ENCODE measurements around the gene NPPA.

The NPPA gene

DNA sequence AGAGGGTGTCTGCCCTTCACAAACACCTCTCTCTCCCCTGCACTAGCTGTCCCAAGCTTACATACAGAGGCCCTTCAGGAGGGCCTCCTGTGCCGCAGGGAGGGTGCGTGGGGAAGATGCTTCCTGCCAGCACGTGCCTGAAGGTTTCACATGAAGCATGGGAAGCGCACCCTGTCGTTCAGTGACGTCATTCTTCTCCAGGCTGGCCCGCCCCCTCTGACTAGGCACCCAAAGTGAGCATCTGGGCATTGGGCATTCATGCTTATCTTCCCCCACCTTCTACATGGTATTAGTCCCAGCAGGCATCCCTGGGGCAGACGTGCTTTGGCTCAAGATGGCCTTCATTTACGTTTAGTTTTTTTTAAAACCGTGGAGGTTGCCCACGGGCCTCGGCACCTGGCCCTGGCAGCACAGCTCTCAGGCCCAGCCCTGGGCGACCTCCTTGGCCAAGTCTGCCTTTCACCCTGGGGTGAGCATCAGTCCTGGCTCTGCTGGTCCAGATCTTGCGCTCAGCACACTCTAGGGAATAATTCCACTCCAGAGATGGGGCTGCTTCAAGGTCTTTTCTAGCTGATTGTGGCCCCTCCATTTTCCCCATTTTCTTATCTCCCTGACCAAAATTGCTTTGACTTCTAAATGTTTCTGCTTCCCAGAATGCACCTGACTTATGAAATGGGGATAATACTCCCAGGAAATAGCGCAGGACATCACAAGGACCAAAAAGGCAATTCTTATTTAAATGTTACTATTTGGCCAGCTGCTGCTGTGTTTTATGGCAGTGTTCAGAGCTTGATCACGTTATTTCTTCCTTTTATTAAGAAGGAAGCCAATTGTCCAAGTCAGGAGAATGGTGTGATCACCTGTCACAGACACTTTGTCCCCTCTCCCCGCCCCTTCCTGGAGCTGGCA is 6.1 kb downstream of the NPPA start:
- H3K4me3 ChIP-seq (ENCODE audit: low read depth, low read length) = no peak overlapping the region
- TF ChIP-seq, protein P1, sequence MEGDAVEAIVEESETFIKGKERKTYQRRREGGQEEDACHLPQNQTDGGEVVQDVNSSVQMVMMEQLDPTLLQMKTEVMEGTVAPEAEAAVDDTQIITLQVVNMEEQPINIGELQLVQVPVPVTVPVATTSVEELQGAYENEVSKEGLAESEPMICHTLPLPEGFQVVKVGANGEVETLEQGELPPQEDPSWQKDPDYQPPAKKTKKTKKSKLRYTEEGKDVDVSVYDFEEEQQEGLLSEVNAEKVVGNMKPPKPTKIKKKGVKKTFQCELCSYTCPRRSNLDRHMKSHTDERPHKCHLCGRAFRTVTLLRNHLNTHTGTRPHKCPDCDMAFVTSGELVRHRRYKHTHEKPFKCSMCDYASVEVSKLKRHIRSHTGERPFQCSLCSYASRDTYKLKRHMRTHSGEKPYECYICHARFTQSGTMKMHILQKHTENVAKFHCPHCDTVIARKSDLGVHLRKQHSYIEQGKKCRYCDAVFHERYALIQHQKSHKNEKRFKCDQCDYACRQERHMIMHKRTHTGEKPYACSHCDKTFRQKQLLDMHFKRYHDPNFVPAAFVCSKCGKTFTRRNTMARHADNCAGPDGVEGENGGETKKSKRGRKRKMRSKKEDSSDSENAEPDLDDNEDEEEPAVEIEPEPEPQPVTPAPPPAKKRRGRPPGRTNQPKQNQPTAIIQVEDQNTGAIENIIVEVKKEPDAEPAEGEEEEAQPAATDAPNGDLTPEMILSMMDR (IDR thresholded peaks at IDR 0.05; ENCODE audit: insufficient read depth, low read length, missing control alignments) = no peak
- POLR2A ChIA-PET = interaction anchor here (0.8 kb wide), 1 partner anchor 67 kb away, joined by 3 read pairs; no protein-coding TSS in a partner anchor
- CTCF ChIA-PET = interaction anchor here (1.1 to 8.9 kb wide), 9 partner anchors 7 to 125 kb away, joined by 3 to 86 read pairs (median 5); no protein-coding TSS in a partner anchor
- no peak for DNase-seq (ENCODE audit: low read depth, low spot score)

- TF ChIP-seq, protein P1 (IDR thresholded peaks at IDR 0.05; ENCODE audit: insufficient read depth, low read length, missing control alignments) = no peak
- DNase-seq (ENCODE audit: low read depth, low spot score) = no peak
- CTCF ChIA-PET = interaction anchor here (0.6 to 8.9 kb wide), 9 partner anchors 9 to 127 kb away, joined by 3 to 86 read pairs (median 5); no protein-coding TSS in a partner anchor
- POLR2A ChIA-PET = interaction anchor here (1.1 kb wide), 1 partner anchor 18 kb away, joined by 4 read pairs; no protein-coding TSS in a partner anchor
- H3K4me3 ChIP-seq (ENCODE audit: low read depth, low read length) = no peak overlapping the region
Observed at GRCh38 chr1:11839727-11840705, 7.6 kb downstream of the NPPA start.

DNA sequence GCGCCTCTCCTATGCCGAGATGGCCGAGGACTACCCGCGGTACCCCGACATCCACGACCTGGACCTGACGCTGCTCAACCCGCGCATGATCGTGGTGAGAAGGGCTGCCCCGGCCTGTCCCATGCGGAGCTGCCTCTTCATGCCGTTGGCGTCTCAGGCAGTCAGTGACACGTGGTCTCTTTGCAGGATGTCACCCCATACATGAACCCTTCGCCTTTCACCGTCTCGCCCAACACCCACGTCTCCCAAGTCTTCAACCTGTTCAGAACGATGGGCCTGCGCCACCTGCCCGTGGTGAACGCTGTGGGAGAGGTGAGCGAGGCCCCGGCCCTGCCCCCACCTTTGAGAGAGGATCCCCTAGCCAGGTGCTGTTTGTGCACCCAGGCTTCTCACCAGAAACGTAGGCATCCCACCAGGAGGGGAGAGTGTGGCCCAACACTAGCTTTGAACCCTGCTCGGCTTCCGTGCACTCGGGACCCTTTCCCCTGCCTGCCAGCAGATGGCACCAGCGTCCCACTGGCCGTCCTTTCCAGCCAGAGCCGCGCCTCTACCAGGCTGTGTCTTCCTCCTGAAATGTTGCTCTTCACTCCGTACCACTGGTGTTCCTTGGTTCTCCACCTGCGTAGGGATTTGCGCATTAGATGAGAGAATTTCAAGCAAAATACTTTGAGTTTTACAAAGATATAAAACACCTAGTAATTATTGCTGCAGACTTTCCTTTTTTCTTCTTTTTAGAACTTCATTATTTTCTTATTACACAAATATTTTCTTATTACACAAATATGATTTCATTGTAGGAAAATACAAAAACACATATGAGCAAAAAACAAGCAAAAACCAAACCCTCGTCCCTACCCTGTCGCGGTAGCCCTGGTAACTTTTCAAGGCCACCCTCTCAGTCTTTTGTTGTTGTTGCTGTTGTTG is 9.0 kb downstream of the NPPA start:
- POLR2A ChIA-PET = interaction anchor here (0.6 to 3.1 kb wide), 3 partner anchors 17 to 100 kb away, joined by 3 to 21 read pairs (median 4); no protein-coding TSS in a partner anchor
- H3K4me3 ChIP-seq (ENCODE audit: low read depth, low read length) = no peak overlapping the region
- DNase-seq (ENCODE audit: low read depth, low spot score) = no peak
- CTCF ChIA-PET = interaction anchor here (1.0 to 8.9 kb wide), 14 partner anchors 10 to 192 kb away, joined by 3 to 86 read pairs (median 5); partner anchors contain the start of gene NPPA
- TF ChIP-seq, protein P1 (IDR thresholded peaks at IDR 0.05; ENCODE audit: insufficient read depth, low read length, missing control alignments) = peak; percentile 99

- DNase-seq (ENCODE audit: low read depth, low spot score) = no peak
- TF ChIP-seq, protein P1 (IDR thresholded peaks at IDR 0.05; ENCODE audit: insufficient read depth, low read length, missing control alignments) = no peak
- CTCF ChIA-PET = interaction anchor here (0.6 to 8.9 kb wide), 18 partner anchors 10 to 241 kb away, joined by 3 to 86 read pairs (median 4); partner anchors contain the start of gene NPPA
- no peak overlapping the region for H3K4me3 ChIP-seq (ENCODE audit: low read depth, low read length)
- POLR2A ChIA-PET = interaction anchor here (3.1 kb wide), 1 partner anchor 70 kb away, joined by 21 read pairs; no protein-coding TSS in a partner anchor
Observed at GRCh38 chr1:11837767-11838348, 9.7 kb downstream of the NPPA start.

Measured in AG04449 (cell line).